ENCODE results near the gene SORCS3.

GRCh38 chr10:104875561-104875960 lies 234.5 kb downstream of the SORCS3 start:
- TF ChIP-seq CTCF (IDR thresholded peaks at IDR 0.05) = no peak
- TF ChIP-seq REST (IDR thresholded peaks at IDR 0.05; ENCODE audit: insufficient read depth in 1 of 2, low read depth in 2 of 2, low read length in 1 of 2) = no peak
